K562 (cell line): ENCODE measurements around the gene RIC8B. TPM values are rescaled to one million over a fixed set of nuclear protein-coding genes. Genes with fewer than 3 reads are reported as not detected.
A peak's percentile ranks its signal among the peaks of the same experiment; 100 is the strongest.

ENCODE experiments used
- BACH1 ChIP-seq: fragments of 200-800 bp; sonication (Bioruptor generic); IDR thresholded peaks from 2 replicates; pipeline ENCODE4 v1.6.1; 2016; ENCODE audit warnings: missing genetic modification characterization, missing compliant biosample characterization
- BRCA1 ChIP-seq, 2 experiments: fragments of 450-650 bp in 1 of 2; sonication (generic) in 1 of 2; formaldehyde crosslinking in 1 of 2; IDR thresholded peaks; 2 replicates each; pipeline versions ENCODE4 v1.5.0 to v1.6.1; 2017 to 2020; ENCODE audit warnings: mild to moderate bottlenecking in 1 of 2, missing genetic modification reagents in 1 of 2
- C11orf30 ChIP-seq: fragments of 450-650 bp; IDR thresholded peaks from 2 replicates; pipeline ENCODE4 v1.6.1; 2016; ENCODE audit warnings: low read depth, mild to moderate bottlenecking
- FIP1L1 ChIP-seq: fragments of 200-400 bp; formaldehyde crosslinking; IDR thresholded peaks from 2 replicates; pipeline ENCODE4 v1.6.1; 2018; ENCODE audit warnings: mild to moderate bottlenecking, low read depth, low read length; ENCODE audit not compliant: poor library complexity, severe bottlenecking
- FOXP4 ChIP-seq: sonication (generic); formaldehyde crosslinking; IDR thresholded peaks from 2 replicates; pipeline ENCODE4 v1.8.0; 2022; ENCODE audit warnings: mild to moderate bottlenecking, missing genetic modification reagents, borderline replicate concordance
- HDAC2 ChIP-seq: fragments of 450-650 bp; IDR thresholded peaks from 2 replicates; pipeline ENCODE4 v1.6.1; 2016; ENCODE audit warnings: mild to moderate bottlenecking
- HMG20A ChIP-seq: fragments of 450-650 bp; formaldehyde crosslinking; conservative IDR thresholded peaks from 2 replicates; pipeline ENCODE4 v1.4.0; 2020; ENCODE audit warnings: mild to moderate bottlenecking, mixed read lengths
- MCM5 ChIP-seq: fragments of 450-650 bp; IDR thresholded peaks from 2 replicates; pipeline ENCODE4 v1.6.1; 2016; ENCODE audit warnings: low read depth
- NBN ChIP-seq: fragments of 450-650 bp; IDR thresholded peaks from 2 replicates; pipeline ENCODE4 v1.6.1; 2016; ENCODE audit warnings: low read depth, mild to moderate bottlenecking
- NEUROD1 ChIP-seq: fragments of 150-350 bp; IDR thresholded peaks from 2 replicates; pipeline ENCODE4 v1.6.1; 2014; ENCODE audit warnings: borderline replicate concordance, low read length, low read depth; ENCODE audit not compliant: partially characterized antibody
- POLR3G ChIP-seq: IDR thresholded peaks from 2 replicates; pipeline ENCODE4 v1.6.1; 2011; ENCODE audit not compliant: insufficient read length, insufficient replicate concordance; ENCODE audit errors: extremely low read depth
- SAFB ChIP-seq: fragments of 200-400 bp; formaldehyde crosslinking; IDR thresholded peaks from 2 replicates; pipeline ENCODE4 v1.6.1; 2017; ENCODE audit warnings: low read depth, low read length, borderline replicate concordance
- SMARCA5 ChIP-seq: fragments of 450-650 bp; IDR thresholded peaks from 2 replicates; pipeline ENCODE4 v1.6.1; 2016
- ZBTB8A ChIP-seq: fragments of 450-650 bp; IDR thresholded peaks from 2 replicates; pipeline ENCODE4 v1.6.1; 2018; ENCODE audit warnings: mild to moderate bottlenecking, moderate library complexity; ENCODE audit not compliant: partially characterized antibody
- ZC3H11A ChIP-seq: IDR thresholded peaks from 2 replicates; pipeline ENCODE4 v1.6.1; 2012; ENCODE audit warnings: low read depth, low read length, improper control_type of control experiment
- ZFPM2 ChIP-seq: fragments of 250-450 bp; sonication (Bioruptor Pico); IDR thresholded peaks from 2 replicates; pipeline ENCODE4 v1.5.1; 2022; ENCODE audit warnings: mild to moderate bottlenecking
- ZNF124 ChIP-seq: sonication (generic); formaldehyde crosslinking; IDR thresholded peaks from 2 replicates; pipeline ENCODE4 v1.8.1; 2022; ENCODE audit warnings: missing genetic modification reagents
- polyA plus RNA-seq, 8 experiments: library from polyadenylated mRNA; depleted of rRNA in 4 of 8; stranded (reverse) in 5 of 8; unstranded in 3 of 8; fragments of >200 nt; fragmentation: Nextera tagmentation in 2 of 8; fragmentation: Illumina TruSeq in 1 of 8; extraction: Ambion mirVana in 2 of 8; extraction: Trizol in 1 of 8; gene quantifications; 2 replicates each; pipeline versions ENCODE4 v1.2.1 to v1.2.3, GENCODE V29; 2011 to 2014; ENCODE audit warnings: inconsistent platforms in 1 of 8, missing spikeins in 1 of 8
- total RNA-seq, 7 experiments: library from RNA; depleted of rRNA in 6 of 7; stranded (reverse); fragments of >200 nt in 6 of 7; fragmentation: Illumina TruSeq in 2 of 7; extraction: Trizol in 2 of 7; gene quantifications; 2 replicates each; pipeline versions ENCODE4 v1.2.1 to v1.2.3, GENCODE V29; 2011 to 2021; ENCODE audit warnings: low replicate concordance in 1 of 7
- TF ChIP-seq, protein P1 (sequence below): fragments of 450-650 bp; IDR thresholded peaks from 2 replicates; pipeline ENCODE4 v1.6.1; 2018; ENCODE audit warnings: mild to moderate bottlenecking, low read depth; ENCODE audit not compliant: partially characterized antibody
- TF ChIP-seq, protein P2 (sequence below): fragments of 250-450 bp; sonication (Bioruptor Pico); IDR thresholded peaks from 2 replicates; pipeline ENCODE4 v1.8.0; 2021; ENCODE audit warnings: borderline replicate concordance, mild to moderate bottlenecking, moderate library complexity; ENCODE audit not compliant: poor library complexity, severe bottlenecking
- TF ChIP-seq, protein P3 (sequence below): fragments of 250-450 bp; sonication (Bioruptor Pico); IDR thresholded peaks from 2 replicates; pipeline ENCODE4 v1.9.0; 2021; ENCODE audit warnings: mild to moderate bottlenecking
- TF ChIP-seq, protein P4 (sequence below), 3 experiments: IDR thresholded peaks in 2 of 3; conservative IDR thresholded peaks in 1 of 3; 2 replicates each; pipeline ENCODE4 v1.5.1; 2011 to 2012; ENCODE audit warnings: low read length in 3 of 3, mild to moderate bottlenecking in 3 of 3, control low read depth in 2 of 3, improper control_type of control experiment in 1 of 3, inconsistent platforms in 1 of 3, low read depth in 1 of 3, mixed read lengths in 1 of 3, moderate library complexity in 1 of 3; ENCODE audit not compliant: insufficient read depth in 2 of 3

RIC8B gene
- total and polyA plus RNA-seq, 9 of the 15 experiments (the other 6 are each of a cell fraction or from before 2014, with no cell fraction given) = 0.92 to 8.1 (median 4.8) TPM

GRCh38 chr12:106774005-106774807 is at the start of gene RIC8B (continued):
- no peak for TF ChIP-seq FOXP4 (CRISPR knock-in tag)
- TF ChIP-seq NBN = peak; percentile 40; the same call in 1 of the 2 replicates
- TF ChIP-seq HMG20A (CRISPR knock-in tag) = no peak
- TF ChIP-seq POLR3G = no peak
- TF ChIP-seq, protein P1, sequence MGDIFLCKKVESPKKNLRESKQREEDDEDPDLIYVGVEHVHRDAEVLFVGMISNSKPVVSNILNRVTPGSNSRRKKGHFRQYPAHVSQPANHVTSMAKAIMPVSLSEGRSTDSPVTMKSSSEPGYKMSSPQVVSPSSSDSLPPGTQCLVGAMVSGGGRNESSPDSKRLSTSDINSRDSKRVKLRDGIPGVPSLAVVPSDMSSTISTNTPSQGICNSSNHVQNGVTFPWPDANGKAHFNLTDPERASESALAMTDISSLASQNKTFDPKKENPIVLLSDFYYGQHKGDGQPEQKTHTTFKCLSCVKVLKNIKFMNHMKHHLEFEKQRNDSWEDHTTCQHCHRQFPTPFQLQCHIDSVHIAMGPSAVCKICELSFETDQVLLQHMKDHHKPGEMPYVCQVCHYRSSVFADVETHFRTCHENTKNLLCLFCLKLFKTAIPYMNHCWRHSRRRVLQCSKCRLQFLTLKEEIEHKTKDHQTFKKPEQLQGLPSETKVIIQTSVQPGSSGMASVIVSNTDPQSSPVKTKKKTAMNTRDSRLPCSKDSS = no peak
- peak; percentile 83; the same call in 1 of the 2 replicates for TF ChIP-seq BACH1 (tag)
- TF ChIP-seq MCM5 = no peak
- peak; percentile 51 for TF ChIP-seq NEUROD1
- TF ChIP-seq BRCA1 (IDR thresholded peaks at IDR 0.05) = no peak
- no peak for TF ChIP-seq BRCA1 (CRISPR knock-in tag; IDR thresholded peaks at IDR 0.05)
- no peak for TF ChIP-seq ZNF124 (CRISPR knock-in tag)
- TF ChIP-seq, protein P2, sequence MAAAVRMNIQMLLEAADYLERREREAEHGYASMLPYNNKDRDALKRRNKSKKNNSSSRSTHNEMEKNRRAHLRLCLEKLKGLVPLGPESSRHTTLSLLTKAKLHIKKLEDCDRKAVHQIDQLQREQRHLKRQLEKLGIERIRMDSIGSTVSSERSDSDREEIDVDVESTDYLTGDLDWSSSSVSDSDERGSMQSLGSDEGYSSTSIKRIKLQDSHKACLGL = no peak
- TF ChIP-seq, protein P3, sequence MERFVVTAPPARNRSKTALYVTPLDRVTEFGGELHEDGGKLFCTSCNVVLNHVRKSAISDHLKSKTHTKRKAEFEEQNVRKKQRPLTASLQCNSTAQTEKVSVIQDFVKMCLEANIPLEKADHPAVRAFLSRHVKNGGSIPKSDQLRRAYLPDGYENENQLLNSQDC (CRISPR knock-in tag) = no peak
- no peak for TF ChIP-seq SAFB
- TF ChIP-seq SMARCA5 = no peak
- no peak for TF ChIP-seq C11orf30
- no peak for TF ChIP-seq ZC3H11A
- TF ChIP-seq ZFPM2 = no peak
- TF ChIP-seq, protein P4, sequence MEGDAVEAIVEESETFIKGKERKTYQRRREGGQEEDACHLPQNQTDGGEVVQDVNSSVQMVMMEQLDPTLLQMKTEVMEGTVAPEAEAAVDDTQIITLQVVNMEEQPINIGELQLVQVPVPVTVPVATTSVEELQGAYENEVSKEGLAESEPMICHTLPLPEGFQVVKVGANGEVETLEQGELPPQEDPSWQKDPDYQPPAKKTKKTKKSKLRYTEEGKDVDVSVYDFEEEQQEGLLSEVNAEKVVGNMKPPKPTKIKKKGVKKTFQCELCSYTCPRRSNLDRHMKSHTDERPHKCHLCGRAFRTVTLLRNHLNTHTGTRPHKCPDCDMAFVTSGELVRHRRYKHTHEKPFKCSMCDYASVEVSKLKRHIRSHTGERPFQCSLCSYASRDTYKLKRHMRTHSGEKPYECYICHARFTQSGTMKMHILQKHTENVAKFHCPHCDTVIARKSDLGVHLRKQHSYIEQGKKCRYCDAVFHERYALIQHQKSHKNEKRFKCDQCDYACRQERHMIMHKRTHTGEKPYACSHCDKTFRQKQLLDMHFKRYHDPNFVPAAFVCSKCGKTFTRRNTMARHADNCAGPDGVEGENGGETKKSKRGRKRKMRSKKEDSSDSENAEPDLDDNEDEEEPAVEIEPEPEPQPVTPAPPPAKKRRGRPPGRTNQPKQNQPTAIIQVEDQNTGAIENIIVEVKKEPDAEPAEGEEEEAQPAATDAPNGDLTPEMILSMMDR (IDR thresholded peaks at IDR 0.05 in 2 of 3, conservative IDR thresholded peaks at IDR 0.05 in 1 of 3; ENCODE audit: insufficient read depth in 2 of 3, low read depth in 1 of 3, low read length in 3 of 3) = peak in 1 of 3 experiments; percentile 20; a peak in 1 of 6 replicates
- TF ChIP-seq FIP1L1 = peak; percentile 60
- TF ChIP-seq ZBTB8A = no peak
- no peak; the same call in 1 of the 2 replicates for TF ChIP-seq HDAC2
